HEK293T (cell line): ENCODE results near the gene GET3.

Source experiments
- ARNT ChIP-seq: fragments of 450-650 bp; IDR thresholded peaks from 2 replicates; pipeline ENCODE4 v1.6.1; 2017; ENCODE audit warnings: mild to moderate bottlenecking
- CTBP1 ChIP-seq: fragments of 450-650 bp; IDR thresholded peaks from 2 replicates; pipeline ENCODE4 v1.6.1; 2016; ENCODE audit warnings: borderline replicate concordance
- ELF4 ChIP-seq: fragments of 450-650 bp; IDR thresholded peaks from 2 replicates; pipeline ENCODE4 v1.6.1; 2017; ENCODE audit warnings: antibody characterized with exemption
- FOXA1 ChIP-seq: fragments of 450-650 bp; IDR thresholded peaks from 2 replicates; pipeline ENCODE4 v1.6.1; 2016; ENCODE audit warnings: mild to moderate bottlenecking
- FOXM1 ChIP-seq: fragments of 450-650 bp; IDR thresholded peaks from 2 replicates; pipeline ENCODE4 v1.6.1; 2017; ENCODE audit warnings: mild to moderate bottlenecking, borderline replicate concordance
- HDGF ChIP-seq: fragments of 450-650 bp; IDR thresholded peaks from 2 replicates; pipeline ENCODE4 v1.6.1; 2017; ENCODE audit warnings: antibody characterized with exemption, borderline replicate concordance
- L3MBTL2 ChIP-seq: fragments of 450-650 bp; conservative IDR thresholded peaks from 2 replicates; pipeline ENCODE4 v1.6.1; 2016; ENCODE audit warnings: mild to moderate bottlenecking
- NFRKB ChIP-seq: fragments of 450-650 bp; IDR thresholded peaks from 2 replicates; pipeline ENCODE4 v1.6.1; 2016; ENCODE audit warnings: mild to moderate bottlenecking, moderate library complexity
- PKNOX1 ChIP-seq: fragments of 450-650 bp; IDR thresholded peaks from 2 replicates; pipeline ENCODE4 v1.6.1; 2016
- SP1 ChIP-seq: fragments of 450-650 bp; IDR thresholded peaks from 2 replicates; pipeline ENCODE4 v1.6.1; 2017
- ZNF384 ChIP-seq: fragments of 450-650 bp; IDR thresholded peaks from 2 replicates; pipeline ENCODE4 v1.6.1; 2016

DNA sequence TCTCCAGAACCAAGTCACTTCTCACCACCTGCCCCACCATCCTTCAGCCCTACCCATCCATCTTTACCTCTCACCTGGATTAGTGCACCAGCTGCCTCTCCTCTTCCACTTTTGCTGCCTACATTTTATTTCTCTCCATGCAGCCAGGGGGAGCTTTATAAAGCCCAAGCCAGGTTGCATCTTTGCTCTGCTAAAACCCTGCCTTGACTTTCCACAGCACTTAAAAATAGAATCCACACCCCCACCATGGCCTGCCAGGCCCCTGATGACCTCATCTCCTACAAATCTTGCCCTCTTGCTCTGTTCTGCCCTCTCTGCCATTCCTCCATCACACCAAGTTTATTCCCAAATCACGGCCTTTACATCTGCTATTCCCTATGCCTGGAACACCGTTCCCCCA, 36.3 kb downstream of the GET3 start:
- TF ChIP-seq FOXM1: no peak
- no peak for TF ChIP-seq PKNOX1
- TF ChIP-seq NFRKB: no peak
- no peak for TF ChIP-seq HDGF
- no peak for TF ChIP-seq SP1
- no peak for TF ChIP-seq ELF4
- no peak for TF ChIP-seq FOXA1
- TF ChIP-seq ZNF384: no peak
- TF ChIP-seq ARNT: no peak
- TF ChIP-seq CTBP1: no peak
- TF ChIP-seq L3MBTL2: no peak
